GM23248 (cell line): Measurements from ENCODE around the gene CES3.

ENCODE experiments used
- EZH2 ChIP-seq: fragments of 200-600 bp; sonication (generic); IDR thresholded peaks from 2 replicates; pipeline ENCODE4 v1.6.1; 2018; ENCODE audit warnings: antibody characterized with exemption, mild to moderate bottlenecking; ENCODE audit not compliant: insufficient read depth, poor library complexity, severe bottlenecking
- EZH2phosphoT487 ChIP-seq: fragments of 200-600 bp; sonication (generic); IDR thresholded peaks from 2 replicates; pipeline ENCODE4 v1.6.1; 2018; ENCODE audit warnings: antibody characterized with exemption, moderate library complexity, mild to moderate bottlenecking, low read depth; ENCODE audit not compliant: insufficient read depth

GRCh38 chr16:67016681-67017420, 55.8 kb downstream of the CES3 start:
- no peak for TF ChIP-seq EZH2
- no peak for TF ChIP-seq EZH2phosphoT487
